ENCODE measurements around the gene CCNE1. TPM values are rescaled to one million over a fixed set of nuclear protein-coding genes. Genes with fewer than 3 reads are reported as not detected.

CCNE1 gene
- total RNA-seq, 1 experiment from 2014 or later: 33.2 TPM

GRCh38 chr19:29860492-29860891, 48.7 kb downstream of the CCNE1 start:
- no peak for DNase-seq
- peaks cover 4% of the 10 kb centered on the region for H3K27me3 Mint-ChIP-seq (ENCODE audit: insufficient read depth, unreplicated experiment)
- peaks cover 6% of the 10 kb centered on the region for H3K4me1 Mint-ChIP-seq (ENCODE audit: low read depth, unreplicated experiment)
- Histone ChIP-seq H3K4me3 (ENCODE audit: low read depth, low read length) (no peak overlapping the region), H3K4me1 (peaks cover 11% of the 10 kb centered on the region), H3K9me3 (no peaks in the 10 kb centered on the region), H3K27me3 (replicated peaks; ENCODE audit: control insufficient read depth, insufficient read depth, low read length) (no peaks in the 10 kb centered on the region), H3K36me3 (ENCODE audit: control insufficient read depth, insufficient read depth, low read length) (no peaks in the 10 kb centered on the region)
- POLR2A ChIA-PET: no interaction called here
- H3K36me3 Mint-ChIP-seq (ENCODE audit: insufficient read depth, unreplicated experiment): no peaks in the 10 kb centered on the region
- CTCF ChIA-PET: interaction anchor here (1.1 to 1.2 kb wide), 2 partner anchors 10 to 16 kb away, joined by 3 to 5 read pairs; no protein-coding TSS in a partner anchor
- intact Hi-C loops (cut with micrococcal nuclease; ENCODE audit: unreplicated experiment): no loop called here
- no peaks in the 10 kb centered on the region for H3K9me3 Mint-ChIP-seq (ENCODE audit: unreplicated experiment)
- TF ChIP-seq CTCF (IDR thresholded peaks at IDR 0.05; ENCODE audit: insufficient read depth in 1 of 2, low read depth in 1 of 2, low read length in 1 of 2, severe bottlenecking in 1 of 2, unreplicated experiment in 1 of 2): no peak
- no peak overlapping the region for H3K27ac Mint-ChIP-seq (ENCODE audit: unreplicated experiment)
- no TSS peak for BruUV-seq (replicated peaks)
- no peak overlapping the region for H3K4me3 Mint-ChIP-seq (ENCODE audit: unreplicated experiment)

- Histone ChIP-seq H3K9me3 (no peaks in the 10 kb centered on the region), H3K4me3 (ENCODE audit: low read depth, low read length) (no peak overlapping the region), H3K4me1 (peaks cover 11% of the 10 kb centered on the region), H3K36me3 (ENCODE audit: control insufficient read depth, insufficient read depth, low read length) (no peaks in the 10 kb centered on the region; the same call in 1 of the 2 replicates), H3K27me3 (replicated peaks; ENCODE audit: control insufficient read depth, insufficient read depth, low read length) (no peaks in the 10 kb centered on the region)
- peaks cover 4% of the 10 kb centered on the region for H3K27me3 Mint-ChIP-seq (ENCODE audit: insufficient read depth, unreplicated experiment)
- TF ChIP-seq CTCF (IDR thresholded peaks at IDR 0.05; ENCODE audit: insufficient read depth in 1 of 2, low read depth in 1 of 2, low read length in 1 of 2, severe bottlenecking in 1 of 2, unreplicated experiment in 1 of 2): no peak
- no peak overlapping the region for H3K27ac Mint-ChIP-seq (ENCODE audit: unreplicated experiment)
- CTCF ChIA-PET: interaction anchor here (1.1 to 1.2 kb wide), 2 partner anchors 9 to 17 kb away, joined by 3 to 5 read pairs; no protein-coding TSS in a partner anchor
- POLR2A ChIA-PET: no interaction called here
- BruUV-seq (replicated peaks): no TSS peak
- intact Hi-C loops (cut with micrococcal nuclease; ENCODE audit: unreplicated experiment): no loop called here
- no peaks in the 10 kb centered on the region for H3K36me3 Mint-ChIP-seq (ENCODE audit: insufficient read depth, unreplicated experiment)
- H3K9me3 Mint-ChIP-seq (ENCODE audit: unreplicated experiment): peaks cover 8% of the 10 kb centered on the region
- no peak for DNase-seq
- H3K4me3 Mint-ChIP-seq (ENCODE audit: unreplicated experiment): no peak overlapping the region
- peaks cover 6% of the 10 kb centered on the region for H3K4me1 Mint-ChIP-seq (ENCODE audit: low read depth, unreplicated experiment)
Observed at GRCh38 chr19:29861574-29861973, 49.8 kb downstream of the CCNE1 start.

GRCh38 chr19:29866011-29866410, 54.2 kb downstream of the CCNE1 start:
- no peaks in the 10 kb centered on the region; the same call in 1 of the 2 replicates for H3K36me3 ChIP-seq (ENCODE audit: control insufficient read depth, insufficient read depth, low read length)
- H3K4me1 Mint-ChIP-seq (ENCODE audit: low read depth, unreplicated experiment): peaks cover 4% of the 10 kb centered on the region
- ChIA-PET POLR2A (no interaction called here), CTCF (no interaction called here)
- peaks cover 1% of the 10 kb centered on the region for H3K4me1 ChIP-seq
- H3K36me3 Mint-ChIP-seq (ENCODE audit: insufficient read depth, unreplicated experiment): no peaks in the 10 kb centered on the region
- DNase-seq: peak in 1 of 2 experiments; percentile 6
- intact Hi-C loops (cut with micrococcal nuclease; ENCODE audit: unreplicated experiment): no loop called here
- H3K27me3 Mint-ChIP-seq (ENCODE audit: insufficient read depth, unreplicated experiment): peaks cover 4% of the 10 kb centered on the region
- TF ChIP-seq CTCF (IDR thresholded peaks at IDR 0.05; ENCODE audit: insufficient read depth in 1 of 2, low read depth in 1 of 2, low read length in 1 of 2, severe bottlenecking in 1 of 2, unreplicated experiment in 1 of 2): no peak
- no peak overlapping the region for H3K27ac Mint-ChIP-seq (ENCODE audit: unreplicated experiment)
- peaks cover 11% of the 10 kb centered on the region for H3K9me3 ChIP-seq
- no TSS peak for BruUV-seq (replicated peaks)
- peaks cover 13% of the 10 kb centered on the region for H3K9me3 Mint-ChIP-seq (ENCODE audit: unreplicated experiment)
- H3K4me3 ChIP-seq (ENCODE audit: low read depth, low read length): no peak overlapping the region
- H3K27me3 ChIP-seq (replicated peaks; ENCODE audit: control insufficient read depth, insufficient read depth, low read length): no peaks in the 10 kb centered on the region
- H3K4me3 Mint-ChIP-seq (ENCODE audit: unreplicated experiment): no peak overlapping the region
